HT1080 (cell line): ENCODE measurements around the gene RAD51B. TPM values are rescaled to one million over a fixed set of nuclear protein-coding genes. Genes with fewer than 3 reads are reported as not detected.

Experiments used
- DNase-seq: peaks from one replicate; pipeline ENCODE4 v3.0.0-alpha.2; 2015; ENCODE audit warnings: low read depth
- total RNA-seq: library from RNA; depleted of rRNA; stranded (reverse); fragments of >200 nt; shearing (Covaris generic); gene quantifications from 2 replicates; pipeline ENCODE4 v1.2.3, GENCODE V29; 2014

Gene RAD51B
- total RNA-seq, 1 experiment from 2014 or later, result 8.5 TPM

DNA sequence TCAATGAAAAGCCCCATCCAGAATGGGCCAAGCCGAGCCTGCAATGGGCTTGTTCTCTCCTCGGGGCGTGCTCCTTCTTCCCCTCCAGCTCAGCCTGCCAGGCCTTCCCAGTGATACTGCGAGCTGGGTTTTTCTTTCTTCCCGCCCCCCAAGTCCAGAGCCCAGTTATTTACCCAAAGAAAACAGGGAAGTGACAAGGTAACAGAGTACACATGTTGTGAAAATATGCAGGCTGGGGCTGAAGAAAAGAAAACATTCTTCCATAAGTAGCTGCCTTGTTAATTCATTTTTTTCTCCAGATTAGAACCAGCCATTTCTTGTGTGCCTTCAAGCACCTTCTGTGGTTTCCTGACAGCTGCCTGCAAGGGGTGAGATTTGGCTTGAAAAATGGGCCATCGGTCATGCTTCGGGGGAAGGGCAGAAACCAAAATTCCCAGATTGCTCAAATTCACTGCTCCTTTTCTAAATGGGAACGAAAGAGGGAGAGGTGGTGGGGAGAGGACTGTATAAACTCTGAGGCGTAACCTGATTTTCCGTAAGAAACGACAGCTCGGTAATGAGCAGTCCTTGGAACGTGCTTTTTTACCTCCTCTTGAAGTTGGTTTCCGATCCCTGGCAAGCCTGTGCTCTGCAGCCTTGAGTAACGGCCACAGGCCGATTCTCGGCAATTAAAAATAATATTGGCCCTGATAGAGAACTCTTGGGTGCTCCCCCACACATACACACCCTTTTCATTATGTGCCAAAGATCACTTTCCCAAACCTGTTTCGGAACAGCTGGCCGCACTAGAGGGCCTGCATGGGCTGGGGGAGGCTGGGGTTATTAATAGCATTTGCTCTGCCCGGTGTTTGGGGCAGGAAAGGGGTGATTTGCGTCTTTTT is 743.9 kb downstream of the RAD51B start:
- no peak for DNase-seq

DNA sequence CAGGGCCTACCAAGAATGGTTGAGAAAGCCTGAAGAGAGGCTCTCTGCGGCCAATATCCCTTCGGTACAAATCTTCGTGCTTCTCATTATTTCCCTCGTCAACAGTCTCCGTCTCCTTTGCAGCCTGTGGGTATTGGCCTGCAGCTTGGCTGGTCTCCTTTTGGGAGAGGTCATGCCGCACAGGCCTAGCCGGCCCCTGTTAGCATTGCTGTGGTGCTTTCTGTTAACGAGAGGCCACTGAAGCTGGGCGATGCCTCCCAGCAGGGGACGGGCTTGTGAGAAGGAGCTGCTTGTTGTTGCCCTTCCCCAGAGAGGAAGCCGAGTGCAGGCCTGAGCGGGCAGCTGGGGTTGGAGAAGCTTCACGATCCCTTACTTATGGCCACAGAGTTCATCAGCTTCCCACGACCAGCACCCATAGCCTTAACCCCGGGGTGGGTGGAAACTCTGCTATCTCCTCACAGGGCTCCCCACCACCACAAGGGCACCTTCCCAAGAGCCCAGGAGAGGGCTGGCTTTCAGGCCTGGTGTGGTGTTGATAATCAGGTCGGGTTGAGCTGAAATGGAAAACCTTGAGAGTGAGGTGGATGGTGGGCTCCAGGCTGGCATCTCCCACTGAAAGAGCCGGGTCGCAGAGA is 744.7 kb downstream of the RAD51B start:
- DNase-seq, result no peak

DNA sequence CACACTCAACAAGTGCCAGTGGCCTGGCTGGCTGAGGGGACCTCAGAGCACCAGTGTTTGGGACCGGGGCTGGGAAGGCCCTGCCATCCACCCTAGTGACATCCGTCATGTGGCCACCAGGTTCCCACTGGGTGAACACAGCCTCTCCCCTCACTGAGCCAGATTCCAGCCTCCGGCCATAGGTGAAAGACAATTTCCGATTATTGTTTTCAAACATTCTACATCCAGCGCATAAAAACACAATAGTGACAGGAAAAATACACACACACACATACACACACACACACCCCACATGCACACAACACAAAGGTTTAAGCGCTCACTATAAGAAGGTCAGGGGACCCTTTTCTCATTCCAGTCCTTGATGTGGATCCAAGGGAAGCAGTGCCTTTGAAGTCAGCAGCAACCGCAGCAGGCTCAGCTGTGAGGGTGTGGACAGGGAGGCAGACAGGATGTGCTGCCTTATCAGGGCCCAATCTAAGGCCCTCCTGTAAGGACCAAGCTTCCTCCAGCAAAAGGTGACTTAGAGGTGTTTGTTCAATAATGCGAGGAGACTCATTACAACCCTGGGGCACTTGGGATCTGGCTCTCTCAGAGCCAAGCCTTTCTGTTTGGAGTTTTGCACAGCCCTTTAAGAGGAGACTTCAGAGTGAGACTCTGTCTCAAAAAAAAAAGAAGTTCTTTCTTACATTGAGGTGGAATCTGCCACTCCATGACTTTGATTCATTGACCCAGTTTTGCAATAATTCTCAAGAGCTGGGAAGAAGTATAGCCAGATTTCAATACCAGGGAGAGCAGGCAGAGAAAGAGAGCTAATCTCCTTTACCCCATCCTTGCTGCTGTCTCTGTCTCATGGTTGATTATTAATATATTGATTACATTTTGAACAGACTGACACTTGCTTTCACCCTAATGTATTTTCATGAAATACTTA is 745.5 kb downstream of the RAD51B start:
- DNase-seq, result no peak

DNA sequence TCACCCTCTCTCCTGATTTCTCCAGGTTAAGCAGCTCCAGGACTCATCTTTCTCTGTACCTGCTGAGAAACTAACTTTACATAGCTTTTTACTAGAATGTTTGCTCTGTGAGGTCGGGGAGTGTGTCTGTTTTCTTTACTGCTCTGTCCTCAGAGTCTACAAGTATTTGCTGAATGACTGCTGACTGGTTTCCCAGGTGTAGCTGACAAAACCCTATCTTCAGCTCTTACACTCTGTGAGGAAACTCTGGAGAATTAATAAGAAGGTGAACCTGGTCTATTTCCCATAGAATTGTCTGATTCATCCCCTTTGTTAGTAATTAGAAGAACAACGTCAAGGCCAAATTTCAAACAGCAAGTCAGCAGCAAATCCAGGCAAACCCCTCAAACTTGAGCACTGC is 746.5 kb downstream of the RAD51B start:
- DNase-seq, result no peak

DNA sequence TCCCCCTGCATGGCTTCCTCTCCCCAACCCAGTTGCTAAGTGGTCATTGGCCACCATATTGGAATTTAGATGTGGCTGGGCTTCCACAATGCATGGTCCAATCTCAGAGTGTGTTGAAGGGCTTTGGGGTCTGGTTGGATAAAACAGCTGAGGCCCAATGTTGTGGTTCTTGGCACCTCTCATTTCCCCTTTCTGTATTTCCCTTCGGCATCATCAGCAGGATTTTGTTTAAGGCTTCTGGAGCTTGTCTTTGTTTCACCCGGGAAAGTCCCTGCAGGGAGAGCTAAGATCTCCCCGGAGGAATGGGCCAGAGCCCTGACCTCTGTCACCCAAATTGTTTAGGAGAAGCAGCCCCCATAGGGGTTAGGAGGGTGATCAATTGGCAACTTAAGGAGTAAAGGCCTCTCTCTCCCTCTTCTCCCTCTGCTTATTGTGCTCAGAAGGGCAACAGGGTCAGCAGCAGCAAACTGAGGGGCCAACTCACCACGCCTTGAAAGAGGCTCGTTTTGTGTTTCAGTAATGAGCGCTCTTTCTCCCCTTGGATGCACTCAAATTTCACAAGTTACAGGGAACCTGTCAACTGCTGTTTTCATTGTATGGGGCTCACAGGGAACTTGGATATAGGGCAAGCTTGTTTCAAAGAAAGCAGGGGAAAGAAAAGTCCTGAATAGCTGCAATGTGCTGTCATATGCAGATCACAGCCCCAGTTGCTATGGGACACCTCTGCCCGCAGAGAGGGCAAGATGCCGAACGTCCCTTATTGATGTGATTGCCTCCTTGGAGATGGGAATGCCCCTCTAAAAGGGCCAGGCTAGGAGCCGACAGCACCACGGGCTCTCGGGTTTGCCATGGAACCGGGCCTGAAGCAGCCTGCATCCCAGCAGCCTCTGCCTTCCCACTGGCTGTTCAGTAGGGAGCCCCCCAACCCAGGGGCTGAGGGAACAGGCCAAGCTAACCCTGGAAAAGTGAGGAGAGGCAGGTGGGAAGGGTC is 749.6 kb downstream of the RAD51B start:
- DNase-seq, result no peak

DNA sequence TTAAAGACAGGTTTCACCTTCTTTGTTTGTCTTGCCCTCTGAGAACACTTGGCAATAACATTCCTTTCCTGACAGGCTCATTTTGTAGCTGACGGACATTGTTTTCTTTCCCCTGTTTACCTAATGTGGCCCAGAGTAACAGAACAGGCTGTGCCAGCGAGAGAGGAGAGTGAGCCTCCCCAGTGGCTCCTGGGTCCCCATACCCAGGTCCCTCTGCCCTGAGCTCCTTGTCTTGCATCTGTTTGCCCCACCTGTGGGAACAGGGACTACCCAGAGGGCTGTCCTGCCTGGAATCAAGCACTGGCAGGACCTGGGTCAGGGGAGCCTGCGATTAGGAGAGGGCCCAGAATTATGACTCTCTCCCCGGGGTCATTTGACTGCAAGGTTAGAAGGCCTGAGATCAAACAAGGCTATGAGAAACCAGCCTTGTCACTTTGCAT is 750.4 kb downstream of the RAD51B start:
- DNase-seq, result no peak

DNA sequence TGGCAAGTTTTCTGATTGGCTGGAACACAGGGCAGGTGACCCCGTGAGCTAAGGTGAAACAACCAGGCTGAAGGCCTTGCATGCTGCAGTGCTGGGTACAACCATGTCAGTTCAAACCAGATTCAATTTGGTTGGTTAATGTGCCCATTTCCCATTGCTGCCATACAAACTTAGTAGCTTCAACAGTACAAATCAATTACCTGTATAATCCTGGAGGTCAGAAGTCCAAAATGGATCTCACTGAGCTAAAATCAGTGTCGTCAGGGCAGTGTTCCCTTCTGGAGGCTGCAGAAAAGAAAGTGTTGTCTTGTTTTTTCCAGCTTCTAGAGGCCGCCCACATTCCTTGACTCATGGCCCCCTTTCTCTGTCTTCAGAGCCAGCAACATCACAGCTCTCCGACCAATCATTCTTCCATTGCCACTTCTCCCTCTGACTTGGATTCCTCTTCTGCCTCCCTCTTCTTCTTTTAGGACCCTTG is 751.6 kb downstream of the RAD51B start:
- DNase-seq, result no peak

DNA sequence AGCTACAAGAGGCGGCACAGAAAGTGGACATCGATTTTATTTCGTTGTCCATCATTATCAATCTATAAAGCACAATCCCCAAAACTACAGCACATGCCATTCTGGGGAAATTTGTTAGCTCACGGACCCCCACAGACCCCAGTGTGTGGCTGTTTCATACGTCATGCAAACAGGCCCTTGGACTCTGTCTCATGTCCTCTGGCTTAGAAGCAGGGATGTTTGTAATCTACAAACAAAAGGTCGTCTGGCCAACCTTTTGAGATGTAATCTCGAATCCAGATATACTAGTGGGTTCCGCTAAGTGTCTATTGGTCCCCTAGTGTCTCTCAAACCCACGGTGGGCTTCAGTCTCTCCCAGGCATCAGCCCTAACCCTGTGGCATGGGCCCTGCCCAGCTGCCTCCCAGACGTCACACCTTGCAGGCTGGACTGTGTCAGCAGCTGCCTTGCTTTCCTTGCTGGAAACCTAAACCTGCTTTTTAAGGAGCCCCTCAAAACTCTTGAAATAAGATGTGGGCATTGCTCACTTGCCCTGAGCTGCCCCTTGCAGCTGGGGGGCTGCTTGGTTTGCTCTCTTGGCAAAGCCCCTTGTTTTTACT is 752.4 kb downstream of the RAD51B start:
- DNase-seq, result no peak

DNA sequence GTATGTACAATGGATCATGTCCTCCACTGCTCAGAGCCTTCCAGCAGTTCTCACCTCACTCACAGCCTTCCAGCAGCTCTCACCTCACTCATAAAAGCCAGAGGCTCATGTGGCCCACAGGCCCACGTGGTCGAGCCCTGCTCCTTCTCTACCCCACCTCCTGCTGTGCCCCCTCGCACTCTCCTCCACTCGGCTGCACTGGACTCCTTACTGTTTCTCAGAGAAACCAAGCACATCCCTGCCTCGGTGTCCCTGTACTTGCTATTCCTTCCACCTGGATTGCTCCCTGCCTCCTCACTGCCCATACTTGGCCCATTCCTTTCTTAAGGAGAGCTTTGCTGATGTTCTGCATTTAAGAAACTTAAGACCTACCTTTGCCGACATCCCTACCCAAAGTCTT is 753.5 kb downstream of the RAD51B start:
- DNase-seq, result no peak

DNA sequence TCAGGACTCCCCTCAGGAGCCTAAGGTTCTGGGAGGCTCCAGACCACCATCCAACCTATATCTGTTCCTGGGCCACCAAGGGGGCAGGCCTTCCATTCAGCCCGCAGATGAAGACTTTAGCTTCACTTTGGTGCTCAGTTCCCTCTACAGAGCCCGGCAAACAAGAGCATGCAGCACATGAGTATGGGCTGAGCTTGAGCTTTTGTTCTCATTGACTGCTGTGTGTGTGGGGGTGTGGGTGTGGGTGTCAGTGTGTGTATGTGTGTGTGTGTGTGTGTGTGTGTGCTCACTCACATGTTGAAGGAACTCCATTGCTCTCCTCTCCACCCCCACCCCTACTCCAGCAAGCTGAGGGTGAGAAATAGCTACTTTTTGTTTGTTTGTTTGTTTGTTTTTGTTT is 754.1 kb downstream of the RAD51B start:
- no peak for DNase-seq

DNA sequence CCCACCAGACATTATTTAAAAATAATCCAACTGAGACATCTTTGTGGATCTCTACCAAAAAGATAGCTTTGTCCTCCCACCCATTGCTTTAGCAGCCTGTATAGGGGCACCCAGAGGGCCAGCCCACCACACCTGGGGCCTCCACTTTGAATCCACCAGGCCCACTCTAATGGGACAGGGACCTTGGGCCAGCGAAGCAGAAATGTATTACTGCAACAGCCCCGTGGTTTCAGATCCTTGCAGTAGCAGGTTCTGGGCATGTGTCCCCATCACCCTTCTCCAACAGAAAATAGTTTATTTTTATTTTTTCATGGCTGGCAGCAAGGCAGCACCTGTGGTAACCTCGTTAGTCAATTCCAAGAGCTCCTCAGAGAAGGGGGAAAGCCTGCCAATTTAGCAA is 754.9 kb downstream of the RAD51B start:
- DNase-seq, result no peak

DNA sequence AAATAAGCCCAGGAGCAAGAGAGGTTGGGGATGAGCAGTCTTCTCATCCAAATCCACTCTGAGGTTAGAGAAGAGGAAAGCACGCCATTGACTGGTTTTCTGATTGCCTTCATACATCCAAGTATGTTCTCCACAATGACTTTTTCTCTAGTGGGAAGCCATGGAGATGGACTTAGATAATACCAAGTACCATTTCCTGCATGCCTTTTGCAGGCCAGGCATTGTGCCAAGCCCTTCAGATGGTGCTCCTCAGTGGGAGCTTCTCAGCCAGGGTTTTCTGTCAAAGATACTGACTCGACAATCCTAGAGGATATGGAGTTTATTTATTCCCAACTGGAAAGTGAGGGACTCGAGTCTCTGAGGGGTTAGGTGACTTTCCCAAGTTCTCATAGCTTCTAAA is 755.3 kb downstream of the RAD51B start:
- DNase-seq, result peak; percentile 29

DNA sequence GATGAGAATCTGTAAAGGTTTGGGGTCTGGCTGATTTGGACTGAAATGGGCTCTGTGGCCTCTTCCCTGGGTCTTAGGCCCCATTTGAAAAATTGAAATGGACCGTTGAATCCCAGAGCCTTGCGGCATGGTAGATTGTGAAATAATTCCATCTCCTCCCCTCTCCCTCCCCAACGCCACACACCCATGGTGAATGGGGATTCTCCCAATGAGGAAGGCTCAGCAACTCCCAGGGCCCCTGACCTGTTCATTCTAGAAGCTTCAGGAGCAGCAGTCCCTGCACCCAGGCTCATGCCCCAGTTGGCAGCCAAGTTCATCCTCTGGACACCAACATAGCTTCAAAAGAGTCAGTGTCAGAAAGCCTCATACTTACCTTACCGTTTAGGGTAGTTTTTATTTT is 755.8 kb downstream of the RAD51B start:
- no peak for DNase-seq

DNA sequence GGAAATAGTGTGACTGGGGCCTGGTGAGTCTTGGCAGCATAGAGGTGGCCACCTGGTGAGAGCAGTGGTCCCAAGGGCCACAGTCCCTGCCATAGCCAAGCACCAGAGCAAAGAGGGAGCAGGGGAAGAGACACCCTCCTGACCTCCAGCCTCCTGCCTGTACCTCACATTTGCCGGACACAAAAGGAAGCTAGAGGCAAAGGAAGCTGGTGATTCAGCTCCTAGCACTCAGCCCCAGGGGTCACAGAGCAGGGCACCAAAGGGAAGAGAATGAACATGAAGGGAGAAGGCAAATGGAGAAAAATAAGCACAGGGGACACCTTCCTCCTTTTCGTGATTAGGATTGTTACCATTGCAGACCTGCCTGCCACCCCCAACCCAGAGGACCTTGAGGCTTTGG is 756.5 kb downstream of the RAD51B start:
- DNase-seq, result peak; percentile 47

DNA sequence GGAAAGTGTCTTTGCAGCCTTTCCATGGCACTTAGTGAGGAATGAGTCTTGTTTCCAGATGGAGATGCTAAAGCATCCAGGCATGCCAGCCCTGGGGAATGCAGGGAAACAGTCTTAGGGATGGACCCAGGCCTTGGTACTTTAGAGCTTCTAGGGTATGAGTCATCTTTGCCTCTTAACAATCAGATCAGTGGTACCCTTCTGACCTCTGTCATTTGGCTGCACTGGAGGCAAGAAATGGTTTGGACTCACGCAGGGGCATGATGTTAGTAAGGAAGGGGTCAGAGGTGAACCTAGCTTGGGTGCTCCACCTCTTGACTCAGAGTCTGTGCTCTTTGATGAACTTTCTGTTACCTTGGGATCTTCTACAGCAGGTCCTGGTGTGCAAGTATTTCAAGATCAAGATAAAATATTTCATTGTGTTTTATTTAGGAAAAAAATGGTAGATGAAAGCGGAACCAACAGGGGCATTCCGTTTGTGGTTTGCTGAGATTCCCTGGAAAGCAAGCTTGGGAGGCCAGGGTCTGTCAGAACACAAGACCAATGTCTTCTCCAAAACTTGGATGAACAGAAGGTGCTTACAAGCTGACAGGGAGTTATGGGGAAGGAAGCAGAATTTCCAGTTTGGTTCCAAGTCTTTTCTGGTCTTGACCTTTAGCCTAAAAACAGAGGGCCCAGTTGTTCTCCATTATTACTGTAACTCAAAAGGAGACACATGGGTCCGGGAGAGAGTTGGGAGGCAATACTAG is 757.1 kb downstream of the RAD51B start:
- peak; percentile 66 for DNase-seq

DNA sequence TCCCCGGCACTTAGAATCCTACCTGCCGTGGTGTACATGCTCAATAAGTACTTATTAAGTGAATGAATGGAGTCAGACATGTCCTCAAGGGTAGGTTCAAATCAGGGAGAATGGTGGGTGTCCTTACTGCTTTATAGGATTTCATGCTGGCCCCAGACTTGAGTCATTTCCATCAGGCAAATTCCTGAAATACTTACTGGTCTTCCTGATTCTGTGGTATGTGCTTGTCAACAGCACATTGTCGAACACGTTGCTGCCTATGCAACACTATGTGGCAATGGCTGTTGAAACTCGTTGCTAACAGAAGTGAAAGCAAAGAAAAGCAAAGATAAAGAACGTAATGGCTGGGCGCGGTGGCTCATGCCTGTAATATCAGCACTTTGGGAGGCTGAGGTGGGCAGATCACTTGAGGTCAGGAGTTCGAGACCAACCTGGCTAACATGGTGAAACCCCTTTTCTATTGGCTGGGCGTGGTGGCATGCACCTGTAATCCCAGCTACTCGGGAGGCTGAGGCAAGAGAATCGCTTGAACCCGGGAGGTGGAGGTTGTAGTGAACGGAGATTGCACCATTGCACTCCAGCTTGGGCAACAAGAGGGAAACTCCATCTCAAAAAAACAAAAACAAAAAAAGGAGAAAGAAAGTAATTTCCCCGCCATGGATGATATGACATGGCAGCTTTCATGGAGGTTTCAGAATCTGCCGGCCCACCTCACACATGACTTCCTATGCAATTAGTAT is 758.4 kb downstream of the RAD51B start:
- DNase-seq, result peak; percentile 93

DNA sequence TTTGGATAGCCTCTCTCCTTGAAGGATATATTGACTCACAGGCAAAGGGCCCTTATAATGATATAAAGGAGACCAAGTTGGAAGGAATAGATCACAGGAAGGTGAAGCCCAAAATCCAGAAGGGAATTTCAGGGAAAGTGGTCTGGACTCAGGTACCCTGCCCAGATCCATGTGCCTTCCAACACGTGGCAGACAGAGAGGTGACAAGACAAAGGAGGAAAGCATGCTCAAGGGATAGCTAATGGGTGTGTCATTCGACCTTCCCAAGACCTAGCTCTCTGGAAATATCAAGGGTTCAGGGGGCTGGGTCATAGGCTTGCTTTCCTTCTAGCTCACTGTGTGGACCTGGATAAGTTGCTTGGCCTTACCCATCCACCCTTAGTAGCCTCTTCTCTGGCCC is 759.0 kb downstream of the RAD51B start:
- DNase-seq, result peak; percentile 13

DNA sequence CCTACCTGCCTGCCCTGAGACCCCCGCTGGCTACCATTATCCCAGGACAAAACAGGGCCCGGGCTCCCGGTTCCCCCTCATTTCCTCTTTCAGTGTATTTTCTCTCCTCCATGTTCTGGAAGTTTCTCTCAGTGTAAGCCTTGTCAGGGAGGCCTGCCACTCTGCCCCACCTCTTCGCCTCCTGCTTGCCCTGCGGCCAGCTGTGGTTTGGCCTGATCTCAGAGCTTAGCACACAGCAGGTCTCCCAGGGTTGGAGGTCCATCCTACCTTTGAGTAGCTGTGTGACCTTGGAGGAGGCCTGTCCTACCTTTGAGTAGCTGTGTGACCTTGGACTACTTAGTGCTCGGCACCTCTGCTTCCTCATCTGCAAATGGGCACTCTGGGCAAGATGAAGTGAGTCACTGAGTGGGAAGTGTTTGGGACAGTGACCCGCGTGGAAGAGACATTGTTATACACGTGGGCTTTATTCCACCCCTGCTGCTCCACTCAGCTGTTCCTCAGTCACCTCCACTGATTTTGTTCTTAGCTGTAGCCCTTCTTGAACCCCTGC is 760.6 kb downstream of the RAD51B start:
- no peak for DNase-seq
